Superior temporal gyrus (tissue), 1 donor: ENCODE results near the gene EFNA2.
"Not testable (repeated sequence)": the region's sequence is repeated elsewhere in the genome, so short reads cannot be mapped to it uniquely, and the experiment has no call there.

ENCODE experiments used
- DNase-seq: peaks from one replicate; pipeline ENCODE4 v3.0.0-alpha.2; 2016; ENCODE audit errors: extremely low spot score

Gene EFNA2

DNA sequence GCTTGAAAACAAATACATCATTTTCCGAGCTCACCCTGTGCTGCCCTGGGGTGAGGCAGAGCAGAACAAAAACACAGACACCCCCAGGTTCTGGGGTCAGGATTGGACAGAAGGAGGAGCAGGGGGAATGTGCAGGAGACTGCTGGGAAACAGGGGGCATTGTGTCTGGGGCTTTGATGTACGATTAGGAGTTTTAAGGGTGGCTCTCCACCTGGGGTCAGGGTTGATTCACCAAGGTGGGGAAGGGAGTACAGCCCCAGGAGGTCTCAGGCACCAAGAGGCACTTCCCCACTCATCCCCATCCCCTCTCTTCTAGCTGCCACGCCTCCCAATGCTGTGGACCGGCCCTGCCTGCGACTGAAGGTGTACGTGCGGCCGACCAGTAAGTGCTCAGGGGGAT is 12.6 kb downstream of the EFNA2 start:
- no peak for DNase-seq

DNA sequence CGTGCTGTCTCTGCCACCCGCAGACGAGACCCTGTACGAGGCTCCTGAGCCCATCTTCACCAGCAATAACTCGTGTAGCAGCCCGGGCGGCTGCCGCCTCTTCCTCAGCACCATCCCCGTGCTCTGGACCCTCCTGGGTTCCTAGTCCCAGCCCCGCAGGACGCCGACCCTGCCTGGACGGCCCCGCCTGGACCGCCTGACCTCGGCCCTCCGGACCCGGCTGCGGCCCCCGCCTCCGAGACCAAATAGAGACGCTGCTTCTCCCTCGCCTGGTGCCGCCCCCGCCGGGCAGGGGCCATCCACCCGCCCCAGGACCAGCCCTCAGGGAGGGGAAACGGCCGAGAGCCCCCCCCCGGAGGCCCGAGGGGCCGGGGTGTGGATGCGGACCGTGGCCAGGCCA is 14.1 kb downstream of the EFNA2 start:
- DNase-seq = no peak

DNA sequence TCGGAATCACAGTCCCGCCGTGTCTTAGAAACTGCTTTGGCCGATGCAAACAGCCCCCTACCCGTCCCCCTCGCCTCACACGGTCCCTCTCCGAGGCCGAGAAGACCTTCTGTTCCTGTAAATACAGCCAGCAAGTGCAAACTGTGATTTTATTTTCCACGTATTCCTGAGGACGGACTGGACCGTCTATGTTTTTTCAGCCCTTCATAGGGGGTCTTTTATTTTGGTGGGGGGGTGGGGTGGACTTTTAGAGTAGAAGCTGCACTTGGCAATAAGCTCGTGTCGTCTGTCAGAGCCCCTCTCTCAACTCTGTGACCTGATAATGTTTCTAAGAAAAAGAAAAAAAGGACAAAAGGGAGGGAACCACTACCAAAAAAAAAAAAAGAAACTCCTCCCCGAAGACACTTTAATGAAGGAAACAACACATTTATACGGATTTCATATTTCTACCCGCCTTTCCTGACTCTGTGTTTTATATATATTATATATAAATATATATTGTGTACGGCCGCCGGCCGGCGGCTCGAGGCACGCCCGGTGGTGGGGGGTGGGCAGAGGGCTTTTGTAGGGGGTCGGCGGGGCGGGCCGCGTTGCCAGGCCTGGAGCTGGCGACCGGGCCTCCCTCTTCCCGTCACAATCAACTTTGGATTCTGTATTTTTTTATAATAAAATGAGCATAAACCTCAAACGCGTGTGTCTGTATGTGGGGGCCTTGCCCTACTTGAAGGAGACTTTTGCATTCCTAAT is 15.2 kb downstream of the EFNA2 start:
- no peak for DNase-seq

DNA sequence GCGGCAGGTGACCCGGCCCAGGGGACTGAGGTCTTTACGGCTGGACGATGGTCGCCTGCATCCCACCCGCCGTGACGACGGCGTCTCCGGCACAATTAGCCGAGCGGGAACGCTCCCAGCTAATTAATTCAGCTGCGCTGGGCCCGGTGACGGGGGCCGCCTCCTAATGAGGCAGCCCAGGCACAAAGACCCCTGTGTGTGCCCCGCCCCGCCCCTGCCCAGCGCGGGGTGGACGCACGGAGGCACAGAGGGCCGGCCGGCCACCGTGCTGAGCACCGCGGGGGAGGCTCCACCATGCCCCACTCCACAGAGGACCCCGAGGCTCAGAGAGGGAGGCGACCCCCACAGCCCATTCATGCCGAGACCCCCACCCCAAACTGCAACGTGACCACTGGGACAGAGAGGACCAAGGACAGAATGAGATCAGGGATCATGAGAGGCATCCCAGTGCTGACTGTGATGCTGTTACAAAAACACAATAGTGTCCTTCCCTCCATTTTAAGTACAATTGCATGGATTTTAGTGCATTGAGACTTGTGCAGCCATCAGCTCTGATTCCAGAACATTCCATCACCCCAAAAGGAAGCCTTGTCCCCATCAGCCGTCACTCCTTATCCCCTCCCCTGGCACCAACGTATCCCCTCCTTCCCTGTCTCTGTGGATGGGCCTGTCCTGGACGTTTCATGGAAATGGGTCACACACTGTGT is 17.0 kb downstream of the EFNA2 start:
- DNase-seq = peak; percentile 78

DNA sequence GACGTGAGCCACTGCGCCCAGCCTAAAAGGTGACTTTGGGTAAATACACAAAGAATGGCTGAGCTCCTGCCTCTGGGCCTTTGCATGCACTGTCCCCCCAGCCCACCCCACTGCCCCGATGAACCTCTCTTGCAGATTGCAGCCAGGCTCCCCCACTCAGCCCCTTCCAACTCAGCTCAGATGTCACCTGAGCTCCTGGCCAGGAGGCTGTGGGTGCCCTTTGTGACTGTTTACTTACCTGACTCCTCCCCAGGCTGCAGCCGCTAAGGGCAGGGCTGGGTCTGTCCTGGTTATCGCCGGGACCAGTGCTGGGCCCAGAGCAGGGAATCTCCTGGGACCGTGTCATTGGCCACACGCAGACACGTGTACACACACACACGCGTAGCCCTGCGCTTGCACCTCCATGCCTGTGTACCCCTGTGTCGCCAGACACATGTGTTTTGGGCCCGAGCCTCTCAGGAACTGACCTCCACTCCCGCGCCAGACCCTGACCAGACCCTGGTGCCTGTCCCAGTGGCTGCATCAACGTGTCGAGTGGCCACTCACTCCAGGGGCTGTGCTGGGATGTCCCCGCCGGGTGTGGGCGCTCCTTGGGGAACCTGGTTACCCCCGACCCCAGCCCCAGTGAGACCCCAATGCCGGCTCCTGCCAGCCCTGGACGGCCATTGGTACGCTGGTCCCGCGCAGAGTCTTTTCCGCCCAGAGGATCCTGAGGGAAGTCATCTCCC is 18.7 kb downstream of the EFNA2 start:
- no peak for DNase-seq

DNA sequence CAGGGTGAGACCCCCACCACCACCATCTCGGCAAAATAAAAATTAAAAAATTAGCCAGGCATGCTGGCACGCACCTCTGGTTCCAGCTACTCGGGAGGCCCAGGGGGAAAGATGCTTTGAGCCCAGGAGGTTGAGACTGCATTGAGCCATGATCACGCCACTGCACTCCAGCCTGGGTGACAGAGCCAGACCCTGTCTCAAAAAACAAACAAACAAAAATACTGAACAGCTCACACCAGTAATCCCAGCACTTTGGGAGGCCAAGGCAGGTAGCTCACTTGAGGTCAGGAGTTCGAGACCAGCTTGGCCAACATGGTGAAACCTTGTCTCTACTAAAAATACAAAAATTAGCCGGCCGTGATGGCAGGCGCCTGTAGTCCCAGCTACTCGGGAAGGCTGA is 19.7 kb downstream of the EFNA2 start:
- DNase-seq = not testable (repeated sequence)

DNA sequence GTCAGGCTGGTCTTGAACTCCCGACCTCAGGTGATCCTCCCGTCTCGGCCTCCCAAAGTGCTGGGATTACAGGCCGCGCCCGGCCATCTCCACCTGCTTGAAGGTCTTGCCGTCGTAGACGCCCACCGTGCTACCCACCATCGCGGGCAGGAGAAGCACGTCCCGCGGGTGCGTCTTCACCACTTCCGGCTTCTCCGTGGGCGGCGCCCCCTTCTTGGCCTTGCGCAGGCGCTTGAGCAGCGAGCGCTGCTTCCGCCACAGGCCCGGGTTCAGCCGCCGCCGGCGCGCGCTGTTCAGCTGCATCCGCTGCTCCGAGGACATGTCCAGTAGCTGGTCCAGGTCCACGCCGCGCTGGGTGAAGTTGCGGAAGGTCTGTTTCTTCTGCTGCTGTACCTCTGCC is 21.6 kb downstream of the EFNA2 start:
- no peak for DNase-seq

DNA sequence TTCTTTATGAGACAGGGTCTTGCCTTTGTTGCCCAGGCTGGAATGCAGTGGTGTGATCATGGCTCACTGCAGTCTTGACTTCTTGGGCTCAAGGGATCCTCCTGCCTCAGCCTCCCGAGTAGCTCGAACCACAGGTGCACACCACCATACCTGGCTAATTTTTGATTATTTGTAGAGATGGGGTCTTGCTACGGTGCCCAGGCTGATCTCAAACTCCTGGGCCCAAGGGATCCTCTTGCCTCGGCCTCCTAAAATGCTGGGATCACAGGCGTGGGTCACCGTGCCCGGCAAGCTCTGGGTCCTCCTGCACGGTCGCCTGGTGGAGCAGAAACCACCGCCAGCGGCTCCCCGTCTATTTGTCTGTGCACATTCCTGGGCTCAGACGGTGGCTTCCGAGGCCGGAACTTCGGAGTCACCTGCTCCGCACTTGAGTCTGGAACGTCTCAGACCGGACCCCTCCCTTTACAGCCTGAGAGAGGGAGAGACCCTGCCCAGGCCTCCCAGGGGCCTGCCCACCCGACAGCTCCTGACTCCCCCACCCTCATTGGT is 22.2 kb downstream of the EFNA2 start:
- DNase-seq = no peak

DNA sequence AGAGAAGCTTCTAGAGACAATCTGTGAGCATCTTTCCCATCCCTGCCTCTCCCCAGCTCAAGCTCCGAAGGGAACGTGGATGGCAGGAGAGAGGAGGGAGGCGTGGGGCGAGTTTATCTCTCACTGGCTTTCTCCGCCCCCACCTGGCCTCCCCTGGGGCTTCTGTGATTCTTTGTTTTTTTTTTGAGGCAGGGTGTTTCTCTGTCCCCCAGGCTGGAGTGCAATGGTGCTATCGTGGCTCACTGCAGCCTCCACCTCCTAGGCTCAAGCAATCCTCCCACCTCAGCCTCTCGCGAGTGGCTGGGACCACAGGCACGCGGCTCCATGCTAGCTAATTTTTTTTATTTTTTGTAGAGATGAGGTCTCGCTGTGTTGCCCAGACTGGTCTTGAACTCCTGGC is 23.0 kb downstream of the EFNA2 start:
- DNase-seq = no peak

DNA sequence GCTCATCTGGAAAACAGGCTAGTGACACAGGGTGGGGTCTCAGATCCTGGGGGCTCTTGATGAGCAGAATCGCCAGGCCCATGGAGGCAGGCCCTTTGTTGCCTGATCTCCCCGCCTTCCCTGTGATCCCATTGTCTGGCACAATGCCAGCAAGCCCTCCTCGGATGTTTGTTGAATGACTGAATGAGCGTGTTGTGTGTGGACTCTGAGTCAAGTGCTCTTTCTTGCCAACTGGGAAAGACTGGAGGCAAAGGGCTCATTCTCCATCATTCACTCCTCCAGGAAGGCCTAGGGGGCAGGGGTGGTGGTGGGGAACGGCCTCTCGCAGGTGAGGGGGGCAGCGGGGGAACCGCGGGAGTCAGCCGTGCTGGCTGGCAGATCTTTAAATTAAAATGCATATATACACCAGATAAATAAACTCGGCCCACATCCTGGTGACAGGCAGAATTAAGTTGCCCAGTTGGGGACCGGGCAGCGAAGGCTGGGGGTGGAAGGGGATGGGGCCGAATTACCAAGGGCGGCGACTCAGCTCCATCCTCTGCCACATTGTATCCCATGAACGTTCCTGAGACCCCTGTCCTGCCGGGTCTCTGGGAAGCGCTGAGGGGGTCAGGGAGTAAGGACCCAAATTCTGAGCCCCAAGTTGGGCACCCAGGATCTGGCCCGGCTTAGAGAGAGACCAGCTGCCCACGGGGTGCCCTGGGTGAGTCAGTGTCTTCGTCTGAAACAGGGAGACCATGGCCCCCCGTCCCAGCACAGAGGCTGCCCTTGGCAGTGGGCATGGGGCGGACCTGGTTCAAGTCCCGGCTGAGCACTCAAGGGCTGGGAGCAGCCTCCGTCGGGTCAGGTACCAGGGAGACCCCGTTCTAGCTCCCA is 24.5 kb downstream of the EFNA2 start:
- DNase-seq = no peak

DNA sequence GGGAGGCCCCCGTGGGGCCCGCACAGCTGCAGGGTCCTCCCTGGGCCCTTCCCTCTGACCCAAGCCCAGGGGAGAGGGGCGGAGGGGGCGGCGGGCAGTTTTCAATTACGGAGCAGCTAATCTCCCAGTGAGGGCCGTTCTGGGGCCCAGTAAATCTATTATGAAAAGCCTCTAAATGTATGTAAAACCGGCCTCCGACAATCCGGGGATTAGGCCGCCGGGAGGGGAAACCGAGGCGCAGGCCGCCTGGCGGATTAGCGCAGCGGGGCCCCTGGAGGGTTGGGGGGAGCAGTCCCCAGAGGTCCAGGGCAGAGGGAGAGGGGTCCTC is 25.1 kb downstream of the EFNA2 start:
- DNase-seq = no peak

DNA sequence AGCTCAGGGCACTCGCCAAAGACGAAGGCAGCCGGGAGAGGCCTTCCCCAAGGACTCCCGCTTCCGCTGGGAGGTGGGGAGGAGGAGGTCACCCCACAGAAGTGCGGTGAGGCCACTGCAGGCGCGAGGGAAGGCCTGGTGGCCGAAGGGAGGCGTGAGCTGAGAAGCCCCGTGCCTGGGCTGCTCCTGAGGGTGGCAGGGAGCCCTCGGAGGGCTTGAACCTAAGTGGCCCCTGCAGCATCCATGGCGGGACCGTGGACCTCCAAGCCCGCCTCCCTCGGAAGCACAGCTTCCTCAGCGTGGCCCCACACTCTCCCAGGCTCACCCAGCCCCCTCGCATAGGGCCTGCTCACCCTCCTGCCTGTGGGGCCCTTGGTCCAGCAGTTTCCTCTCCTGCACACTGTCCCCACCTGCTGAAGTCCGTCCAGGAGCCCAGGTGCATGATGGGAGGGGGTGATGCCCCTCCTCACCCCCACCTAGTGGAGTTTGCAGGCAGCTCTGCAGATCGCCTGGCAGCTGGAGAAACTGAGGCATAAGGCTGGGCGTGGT is 25.9 kb downstream of the EFNA2 start:
- DNase-seq = no peak

DNA sequence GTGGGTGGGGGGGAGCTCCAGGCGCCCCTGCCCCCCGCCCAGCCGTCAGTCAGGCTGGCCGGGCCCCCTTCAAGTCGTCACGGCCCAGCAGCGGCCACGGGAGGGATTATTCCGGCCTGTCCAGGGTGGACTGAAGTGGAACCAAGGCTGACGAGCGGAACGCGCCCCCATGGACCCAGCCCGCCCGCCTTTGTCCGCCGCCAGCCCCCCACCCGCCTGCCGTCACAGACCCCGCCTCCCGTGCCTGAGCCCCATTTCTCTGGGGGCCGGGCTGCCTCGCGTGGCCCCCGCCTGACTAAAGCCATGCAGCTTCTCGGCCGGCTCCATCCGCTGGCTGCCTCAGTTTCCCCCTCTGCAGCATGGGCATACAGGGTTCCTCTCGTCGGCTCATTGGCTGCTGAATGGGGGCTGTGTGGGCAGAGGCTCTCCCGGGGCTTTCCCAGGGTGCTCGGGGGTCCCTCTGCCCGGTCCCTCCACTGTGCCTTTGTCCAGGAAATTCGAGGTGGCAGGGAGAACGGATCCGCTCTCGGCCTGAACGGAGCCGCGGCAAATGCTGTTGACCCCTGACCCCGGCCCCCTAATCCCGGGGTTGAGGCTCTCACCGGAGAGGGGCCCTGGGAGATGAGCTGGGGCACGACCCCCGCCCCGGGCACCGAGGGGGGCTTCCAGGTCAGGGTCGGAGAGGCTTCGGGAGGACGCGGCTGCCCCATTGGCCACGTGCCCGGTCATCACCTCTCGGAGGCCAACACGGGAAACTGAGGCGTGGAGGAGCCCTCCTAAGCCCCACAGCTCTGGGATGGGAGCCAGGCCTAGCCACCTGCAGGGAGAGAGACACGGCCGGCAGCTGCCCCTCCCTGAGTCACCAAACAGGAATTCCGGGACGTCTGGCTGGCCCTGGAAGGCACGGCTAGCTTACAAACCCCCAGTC is 27.4 kb downstream of the EFNA2 start:
- no peak for DNase-seq

DNA sequence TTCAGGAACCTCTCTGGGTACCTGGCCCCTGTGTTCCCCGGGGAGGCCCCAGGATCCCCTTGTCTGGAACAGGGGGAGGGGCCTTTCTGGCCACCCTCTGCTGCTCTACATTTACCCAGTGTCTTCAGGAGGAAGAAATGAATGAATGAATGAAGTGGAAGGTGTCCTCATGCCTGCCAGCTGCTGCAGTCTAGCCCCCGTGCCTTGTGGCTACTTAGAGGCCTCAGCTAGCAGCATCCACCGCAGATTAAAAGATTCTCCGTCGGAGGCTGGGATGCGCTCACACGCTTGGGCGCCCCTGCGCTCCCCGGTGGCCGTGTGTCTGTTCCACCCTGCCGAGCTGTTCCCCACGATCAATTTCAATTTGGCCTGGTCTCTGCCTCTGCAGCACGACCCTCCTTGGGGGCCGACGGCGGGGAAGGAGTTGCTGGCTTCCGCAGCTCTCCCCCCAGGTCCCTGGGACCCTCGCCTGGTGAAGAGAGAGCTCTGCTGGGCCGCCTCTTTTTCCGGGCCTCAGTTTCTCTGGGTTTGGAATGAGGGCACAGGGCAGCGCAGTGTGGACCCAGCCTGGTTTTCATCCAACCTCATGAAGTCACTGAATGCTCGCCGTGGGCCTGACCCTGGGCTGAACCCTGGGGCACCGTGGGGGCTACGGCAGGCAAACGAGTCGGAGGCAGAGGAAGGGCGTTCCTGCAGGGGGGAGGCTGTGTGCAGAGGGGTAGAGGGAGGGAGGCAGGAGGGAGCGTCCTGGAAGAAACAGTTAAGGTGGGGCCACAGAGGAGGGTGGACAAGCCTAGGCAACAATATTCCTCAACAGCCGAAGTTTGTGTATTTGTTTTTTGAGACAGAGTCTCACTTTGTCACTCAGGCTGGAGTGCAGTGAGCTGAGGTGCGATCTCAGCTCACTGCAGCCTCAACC is 28.3 kb downstream of the EFNA2 start:
- no peak for DNase-seq

DNA sequence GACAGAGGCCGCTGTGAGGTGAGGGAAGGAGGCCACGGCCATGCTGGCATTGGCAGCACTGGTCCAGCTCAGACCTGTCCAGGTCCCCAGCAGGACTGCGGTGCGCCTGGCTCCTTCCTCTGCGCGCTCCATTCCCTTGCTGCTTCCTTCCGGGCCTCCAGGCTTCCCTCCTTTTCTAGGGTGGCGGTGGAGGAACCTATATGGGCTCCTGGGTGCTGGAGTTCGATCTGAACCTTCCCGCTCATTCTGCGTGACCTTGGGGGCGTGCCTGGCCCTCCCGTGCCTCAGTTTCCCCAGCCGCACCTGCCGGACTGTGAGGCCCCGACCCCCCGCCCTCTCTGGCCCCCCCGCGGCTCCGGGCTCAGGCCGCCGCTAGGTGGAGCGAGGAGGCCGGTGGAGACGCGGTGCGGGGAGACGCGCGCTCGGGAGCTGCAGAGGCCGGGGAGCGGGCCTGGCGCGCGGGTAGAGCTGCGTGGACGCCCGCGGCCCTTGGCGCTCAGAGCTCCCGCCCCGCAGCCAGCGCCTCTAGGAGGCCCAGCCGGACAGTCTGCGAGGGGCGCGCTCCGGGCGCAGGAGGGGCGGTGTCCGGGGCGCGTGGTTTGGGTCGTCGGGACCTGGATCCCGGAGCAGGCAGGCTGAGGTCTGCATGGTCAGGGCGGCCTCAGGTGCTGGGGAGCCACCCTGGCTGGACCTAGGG is 29.9 kb downstream of the EFNA2 start:
- DNase-seq = peak; percentile 73

DNA sequence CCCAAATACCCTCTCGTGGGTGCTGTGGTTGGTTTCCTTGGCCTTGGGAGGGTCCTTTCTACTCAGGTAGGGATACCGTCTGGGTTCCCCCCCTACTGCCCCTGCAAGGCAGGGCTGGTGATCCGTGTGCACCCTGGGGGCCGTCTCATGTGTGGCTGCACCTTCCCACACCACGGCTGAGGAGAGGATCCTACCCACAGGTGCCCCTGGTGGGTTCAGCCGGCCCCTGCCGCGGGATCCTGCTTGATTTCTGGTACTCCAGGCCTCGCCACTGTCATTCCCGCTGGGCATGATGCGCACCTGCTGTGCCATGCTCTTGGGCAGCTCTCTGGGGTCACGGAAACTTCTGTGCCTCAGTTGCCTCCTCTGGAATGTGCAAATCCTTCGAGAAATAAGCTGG is 30.8 kb downstream of the EFNA2 start:
- DNase-seq = no peak

DNA sequence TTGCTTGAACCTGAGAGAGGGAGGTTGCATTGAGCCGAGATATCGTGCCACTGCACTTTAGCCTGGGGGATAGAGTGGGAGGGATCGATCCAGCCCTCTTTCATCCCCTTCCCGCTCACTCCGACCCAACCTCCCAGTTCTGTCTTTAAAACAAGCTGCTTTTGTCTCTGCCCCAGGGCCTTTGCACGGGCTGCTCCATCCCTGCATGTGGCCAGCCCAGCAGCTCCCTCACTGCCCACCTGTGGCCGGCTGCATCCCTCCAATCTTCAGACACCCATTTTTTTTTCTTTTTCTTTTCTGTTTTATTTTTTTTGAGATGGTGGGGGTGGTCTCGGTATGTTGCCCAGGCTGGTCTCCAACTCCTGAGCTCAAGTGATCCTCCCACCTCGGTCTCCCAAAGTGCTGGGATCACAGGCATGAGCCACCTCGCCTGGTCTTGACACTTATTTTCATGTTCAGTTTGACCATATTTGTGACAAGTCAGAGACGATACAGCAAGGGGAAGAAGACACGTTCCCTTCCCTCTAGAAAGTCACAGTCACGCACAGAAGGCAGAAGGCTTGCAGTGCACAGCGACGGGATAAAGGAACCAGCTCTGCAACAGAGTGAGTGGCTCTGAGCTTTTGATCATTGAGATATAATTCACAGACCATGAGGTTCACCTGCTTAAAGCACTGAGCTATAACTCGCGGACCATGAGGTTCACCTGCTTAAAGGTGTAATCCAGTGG is 31.8 kb downstream of the EFNA2 start:
- no peak for DNase-seq
